A673 (cell line): ENCODE data around the gene BTBD6. TPM values are rescaled to one million over a fixed set of nuclear protein-coding genes. Genes with fewer than 3 reads are reported as not detected.

ENCODE experiments used
- BruUV-seq: library from RNA; stranded (reverse); fragments of 400-500 nt; replicated peaks from 2 replicates; lab custom pipeline; 2021; lab: Mats Ljungman, UMichigan
- CTCF ChIA-PET: fragments of 300-600 bp; sonication (Branson Sonifier 250); formaldehyde crosslinking; loops from one replicate; lab custom pipeline; 2022; ENCODE audit warnings: antibody characterized with exemption; lab: Charles Lee
- POLR2A ChIA-PET: fragments of 300-600 bp; sonication (Branson Sonifier 250); formaldehyde crosslinking; loops from one replicate; lab custom pipeline; 2022; ENCODE audit warnings: antibody characterized with exemption; ENCODE audit not compliant: low non-redundant PET; lab: Charles Lee
- DNase-seq: peaks from one replicate; pipeline ENCODE4 v3.0.0-alpha.2; 2015; ENCODE audit warnings: low spot score
- H3K27ac ChIP-seq: fragments of 200-600 bp; sonication (generic); 2 replicates; pipeline ENCODE4 v1.5.1; 2016; ENCODE audit warnings: mixed run types, low read depth, mild to moderate bottlenecking, mixed read lengths, antibody characterized with exemption, low read length; ENCODE audit not compliant: poor library complexity, severe bottlenecking
- H3K27me3 ChIP-seq: fragments of 200-600 bp; sonication (generic); replicated peaks from 2 replicates; pipeline ENCODE4 v1.6.1; 2017; ENCODE audit warnings: mixed run types, low read depth, mild to moderate bottlenecking, mixed read lengths, antibody characterized with exemption, low read length; ENCODE audit not compliant: insufficient read depth, poor library complexity
- H3K36me3 ChIP-seq: fragments of 200-600 bp; sonication (generic); 2 replicates; pipeline ENCODE4 v1.6.1; 2016; ENCODE audit warnings: mixed run types, mild to moderate bottlenecking, mixed read lengths, antibody characterized with exemption, low read length; ENCODE audit not compliant: insufficient read depth, poor library complexity, severe bottlenecking
- H3K4me1 ChIP-seq: fragments of 200-600 bp; sonication (generic); 2 replicates; pipeline ENCODE4 v1.6.1; 2017; ENCODE audit warnings: mixed run types, mild to moderate bottlenecking, mixed read lengths, antibody characterized with exemption, low read length; ENCODE audit not compliant: insufficient read depth, poor library complexity, severe bottlenecking
- H3K4me3 ChIP-seq: fragments of 200-600 bp; sonication (generic); 2 replicates; pipeline ENCODE4 v1.5.1; 2016; ENCODE audit warnings: low read depth, mixed run types, mild to moderate bottlenecking, mixed read lengths, low read length; ENCODE audit not compliant: poor library complexity, severe bottlenecking
- H3K9me3 ChIP-seq: fragments of 200-600 bp; sonication (generic); 2 replicates; pipeline ENCODE4 v1.6.1; 2016; ENCODE audit warnings: mixed run types, low read depth, mild to moderate bottlenecking, mixed read lengths, antibody characterized with exemption, low read length; ENCODE audit not compliant: poor library complexity, severe bottlenecking
- EZH2 ChIP-seq: fragments of 200-600 bp; sonication (generic); IDR thresholded peaks from 2 replicates; pipeline ENCODE4 v1.6.1; 2017; ENCODE audit warnings: borderline replicate concordance, low read depth, mild to moderate bottlenecking, mixed read lengths, antibody characterized with exemption, low read length; ENCODE audit not compliant: poor library complexity, severe bottlenecking
- intact Hi-C: fragments of 100-400 bp; cut with micrococcal nuclease; formaldehyde crosslinking; loops from one replicate; pipeline ENCODE4 v1.10.0; 2022; ENCODE audit not compliant: unreplicated experiment
- total RNA-seq: library from RNA; stranded (reverse); gene quantifications from 2 replicates; pipeline ENCODE4 v1.2.3, GENCODE V29; 2021
- TF ChIP-seq, protein P1 (sequence below): fragments of 300-800, 200-600 bp; sonication (generic); conservative IDR thresholded peaks from 2 replicates; pipeline ENCODE4 v1.5.1; 2017; ENCODE audit warnings: low read depth, mild to moderate bottlenecking, antibody characterized with exemption, low read length, moderate library complexity, mixed read lengths

The BTBD6 gene
- total RNA-seq, 1 experiment from 2014 or later = 39.9 TPM

DNA sequence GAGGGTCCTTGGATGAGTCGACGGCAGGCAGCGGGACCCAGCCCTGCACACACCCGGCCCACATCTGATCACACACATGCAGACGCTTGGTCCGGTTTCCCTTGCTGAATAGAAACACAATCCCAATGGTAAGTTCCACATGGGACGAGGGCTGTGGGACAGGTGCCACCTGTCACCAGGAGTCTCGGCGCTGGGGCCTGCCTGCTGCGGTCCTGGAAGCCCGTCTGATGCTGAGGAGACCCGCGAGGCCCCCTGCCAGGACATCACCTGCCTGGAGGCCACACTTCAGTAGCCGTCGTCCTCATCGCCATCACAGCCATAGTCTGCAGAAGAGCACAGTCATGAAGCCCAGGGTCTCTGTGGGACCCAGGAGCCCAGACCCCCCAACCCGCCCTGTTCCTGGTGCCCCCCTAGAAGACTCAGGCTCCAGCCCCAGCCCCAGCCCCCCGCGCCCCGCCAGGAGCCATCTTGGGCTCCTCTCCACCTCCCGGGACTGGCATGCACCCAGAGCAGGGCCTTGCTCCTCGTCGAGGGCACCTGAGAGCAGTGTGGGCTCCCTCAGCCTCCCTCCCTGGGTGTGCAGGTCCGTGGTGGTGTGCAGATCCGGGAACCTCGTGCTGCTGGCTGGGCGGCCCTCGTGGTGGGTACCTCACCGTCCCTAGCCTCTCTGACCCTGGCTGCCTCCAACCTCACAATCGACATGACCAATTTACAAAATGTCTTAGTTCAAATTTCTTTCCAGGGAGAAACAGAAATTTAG, 37.9 kb upstream of the BTBD6 start:
- Histone ChIP-seq H3K4me3 (no peak overlapping the region), H3K36me3 (no peaks in the 10 kb centered on the region), H3K27me3 (no peaks in the 10 kb centered on the region), H3K9me3 (no peaks in the 10 kb centered on the region), H3K27ac (no peak overlapping the region), H3K4me1 (no peaks in the 10 kb centered on the region)
- POLR2A ChIA-PET = no interaction called here
- DNase-seq = no peak
- CTCF ChIA-PET = no interaction called here
- no peak for TF ChIP-seq EZH2
- TF ChIP-seq, protein P1, sequence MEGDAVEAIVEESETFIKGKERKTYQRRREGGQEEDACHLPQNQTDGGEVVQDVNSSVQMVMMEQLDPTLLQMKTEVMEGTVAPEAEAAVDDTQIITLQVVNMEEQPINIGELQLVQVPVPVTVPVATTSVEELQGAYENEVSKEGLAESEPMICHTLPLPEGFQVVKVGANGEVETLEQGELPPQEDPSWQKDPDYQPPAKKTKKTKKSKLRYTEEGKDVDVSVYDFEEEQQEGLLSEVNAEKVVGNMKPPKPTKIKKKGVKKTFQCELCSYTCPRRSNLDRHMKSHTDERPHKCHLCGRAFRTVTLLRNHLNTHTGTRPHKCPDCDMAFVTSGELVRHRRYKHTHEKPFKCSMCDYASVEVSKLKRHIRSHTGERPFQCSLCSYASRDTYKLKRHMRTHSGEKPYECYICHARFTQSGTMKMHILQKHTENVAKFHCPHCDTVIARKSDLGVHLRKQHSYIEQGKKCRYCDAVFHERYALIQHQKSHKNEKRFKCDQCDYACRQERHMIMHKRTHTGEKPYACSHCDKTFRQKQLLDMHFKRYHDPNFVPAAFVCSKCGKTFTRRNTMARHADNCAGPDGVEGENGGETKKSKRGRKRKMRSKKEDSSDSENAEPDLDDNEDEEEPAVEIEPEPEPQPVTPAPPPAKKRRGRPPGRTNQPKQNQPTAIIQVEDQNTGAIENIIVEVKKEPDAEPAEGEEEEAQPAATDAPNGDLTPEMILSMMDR = no peak
- intact Hi-C loops = no loop called here
- BruUV-seq = TSS peak; percentile 44

DNA sequence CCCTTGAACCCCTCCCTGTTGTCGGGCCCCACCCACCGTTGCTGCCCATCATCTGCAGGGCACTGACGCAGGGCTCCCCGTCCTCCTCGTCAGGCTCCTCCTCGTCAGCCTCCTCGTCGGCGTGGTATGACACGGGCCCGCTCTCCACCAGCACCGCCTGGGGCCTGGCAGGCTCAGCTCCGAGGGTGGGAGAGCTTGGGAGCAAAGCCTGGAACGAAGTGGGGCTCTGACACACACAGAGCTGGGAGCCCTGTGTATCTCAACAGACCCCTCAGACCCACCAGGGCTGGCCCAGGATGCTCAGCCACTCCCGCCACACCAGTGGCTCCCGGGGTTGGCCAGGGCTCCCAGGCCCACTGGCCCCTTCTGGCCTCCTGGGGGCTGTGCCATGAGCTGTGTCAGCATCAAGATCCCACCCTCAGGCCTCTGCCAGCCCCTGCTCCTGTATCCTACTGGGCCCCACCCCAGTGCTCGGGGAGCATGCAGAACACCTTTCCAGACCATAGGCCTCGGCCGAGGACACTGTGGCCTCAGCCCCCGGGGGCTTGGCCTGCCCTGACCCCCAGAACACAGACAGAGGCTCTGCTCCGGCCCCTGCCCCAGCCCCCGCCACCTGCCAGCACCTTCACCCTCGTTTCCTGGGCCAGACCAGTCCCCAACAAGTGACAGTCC, 37.1 kb upstream of the BTBD6 start:
- DNase-seq = no peak
- ChIA-PET POLR2A (no interaction called here), CTCF (no interaction called here)
- Histone ChIP-seq H3K9me3 (no peaks in the 10 kb centered on the region), H3K27me3 (no peaks in the 10 kb centered on the region), H3K4me3 (no peak overlapping the region), H3K4me1 (no peaks in the 10 kb centered on the region), H3K36me3 (no peaks in the 10 kb centered on the region), H3K27ac (no peak overlapping the region)
- BruUV-seq = no TSS peak
- intact Hi-C loops = no loop called here
- TF ChIP-seq, protein P1 = no peak
- no peak for TF ChIP-seq EZH2

DNA sequence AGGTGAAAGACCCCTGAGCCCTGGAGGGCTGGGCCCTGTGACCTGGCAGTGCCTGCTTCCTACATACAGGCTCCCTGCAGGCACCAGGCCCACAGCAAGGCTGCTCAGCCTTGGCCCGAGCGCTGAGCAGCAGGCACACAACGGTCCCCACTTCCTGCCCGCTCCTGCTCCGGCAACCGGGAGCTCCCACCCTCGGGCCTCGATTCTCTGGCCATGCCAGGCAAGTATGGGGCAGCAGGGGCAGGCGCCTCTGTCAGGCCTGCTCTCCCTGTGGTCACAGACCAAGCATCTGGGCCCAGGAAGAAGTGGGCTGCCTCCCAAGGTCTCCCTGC, 36.6 kb upstream of the BTBD6 start:
- H3K4me1 ChIP-seq = no peaks in the 10 kb centered on the region
- TF ChIP-seq, protein P1 = no peak
- TF ChIP-seq EZH2 = no peak
- H3K36me3 ChIP-seq = no peaks in the 10 kb centered on the region
- intact Hi-C loops = no loop called here
- BruUV-seq = no TSS peak
- H3K27ac ChIP-seq = no peak overlapping the region
- H3K9me3 ChIP-seq = no peaks in the 10 kb centered on the region
- DNase-seq = no peak
- ChIA-PET CTCF (no interaction called here), POLR2A (no interaction called here)
- no peak overlapping the region for H3K4me3 ChIP-seq
- H3K27me3 ChIP-seq = no peaks in the 10 kb centered on the region
